ENCODE measurements around the gene ZNF814.

Gene ZNF814

GRCh38 chr19:57830071-57830602 is 58.7 kb downstream of the ZNF814 start, which contains the start of gene ZNF587B:
TSS of gene ZNF587B (plus strand) at chr19:57830299. CDS start at chr19:57830529, 230 bp downstream.
- Histone ChIP-seq H3K4me3 (ENCODE audit: low read depth, low read length) (no peak within 1 kb of the TSS), H3K36me3 (ENCODE audit: control insufficient read depth in 2 of 2, insufficient read depth in 1 of 2, low read length in 2 of 2) (peaks cover 16 to 26% of the 10 kb centered on the region in 2 experiments; a peak in 2 of 3 replicates), H3K27ac (ENCODE audit: extremely low read depth, low read depth, low read length) (no peak within 1 kb of the TSS), H3K4me1 (ENCODE audit: control insufficient read depth, insufficient read depth, low read length) (no peaks in the 10 kb centered on the region), H3K9me3 (ENCODE audit: control insufficient read depth, insufficient read depth, low read depth, low read length) (no peaks in the 10 kb centered on the region)
- ChIA-PET POLR2A (no interaction called here), CTCF (interaction anchor here (0.6 kb wide), 1 partner anchor 265 kb away, joined by 3 read pairs; no protein-coding TSS in a partner anchor)
- TF ChIP-seq, protein P1, sequence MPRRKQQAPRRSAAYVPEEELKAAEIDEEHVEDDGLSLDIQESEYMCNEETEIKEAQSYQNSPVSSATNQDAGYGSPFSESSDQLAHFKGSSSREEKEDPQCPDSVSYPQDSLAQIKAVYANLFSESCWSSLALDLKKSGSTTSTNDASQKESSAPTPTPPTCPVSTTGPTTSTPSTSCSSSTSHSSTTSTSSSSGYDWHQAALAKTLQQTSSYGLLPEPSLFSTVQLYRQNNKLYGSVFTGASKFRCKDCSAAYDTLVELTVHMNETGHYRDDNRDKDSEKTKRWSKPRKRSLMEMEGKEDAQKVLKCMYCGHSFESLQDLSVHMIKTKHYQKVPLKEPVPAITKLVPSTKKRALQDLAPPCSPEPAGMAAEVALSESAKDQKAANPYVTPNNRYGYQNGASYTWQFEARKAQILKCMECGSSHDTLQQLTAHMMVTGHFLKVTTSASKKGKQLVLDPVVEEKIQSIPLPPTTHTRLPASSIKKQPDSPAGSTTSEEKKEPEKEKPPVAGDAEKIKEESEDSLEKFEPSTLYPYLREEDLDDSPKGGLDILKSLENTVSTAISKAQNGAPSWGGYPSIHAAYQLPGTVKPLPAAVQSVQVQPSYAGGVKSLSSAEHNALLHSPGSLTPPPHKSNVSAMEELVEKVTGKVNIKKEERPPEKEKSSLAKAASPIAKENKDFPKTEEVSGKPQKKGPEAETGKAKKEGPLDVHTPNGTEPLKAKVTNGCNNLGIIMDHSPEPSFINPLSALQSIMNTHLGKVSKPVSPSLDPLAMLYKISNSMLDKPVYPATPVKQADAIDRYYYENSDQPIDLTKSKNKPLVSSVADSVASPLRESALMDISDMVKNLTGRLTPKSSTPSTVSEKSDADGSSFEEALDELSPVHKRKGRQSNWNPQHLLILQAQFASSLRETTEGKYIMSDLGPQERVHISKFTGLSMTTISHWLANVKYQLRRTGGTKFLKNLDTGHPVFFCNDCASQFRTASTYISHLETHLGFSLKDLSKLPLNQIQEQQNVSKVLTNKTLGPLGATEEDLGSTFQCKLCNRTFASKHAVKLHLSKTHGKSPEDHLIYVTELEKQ (tag by site-specific recombination; IDR thresholded peaks at IDR 0.05; ENCODE audit: borderline replicate concordance): no peak
- TF ChIP-seq ZNF239 (tag by site-specific recombination; IDR thresholded peaks at IDR 0.05) (no peak), CTCF (tag by site-specific recombination; IDR thresholded peaks at IDR 0.05) (0 out of 2 replicates have a peak, but pooled peaks have one; percentile 32), ZNF843 (tag by site-specific recombination; IDR thresholded peaks at IDR 0.05) (no peak), ZNF223 (tag by site-specific recombination; IDR thresholded peaks at IDR 0.05) (no peak), ZNF169 (tag by site-specific recombination; IDR thresholded peaks at IDR 0.05) (no peak), SP7 (tag by site-specific recombination; IDR thresholded peaks at IDR 0.05) (no peak), ZNF660 (tag by site-specific recombination; IDR thresholded peaks at IDR 0.05) (no peak), ZNF530 (tag by site-specific recombination; IDR thresholded peaks at IDR 0.05; ENCODE audit: low read depth) (no peak), HOXC10 (CRISPR knock-in tag; IDR thresholded peaks at IDR 0.05) (0 out of 2 replicates have a peak, but pooled peaks have one; percentile 54), EGR2 (tag by site-specific recombination; IDR thresholded peaks at IDR 0.05; ENCODE audit: low read depth) (no peak), ZNF366 (tag by site-specific recombination; conservative IDR thresholded peaks at IDR 0.05) (no peak), SCRT2 (tag by site-specific recombination; IDR thresholded peaks at IDR 0.05) (no peak), ZNF394 (tag by site-specific recombination; IDR thresholded peaks at IDR 0.05; ENCODE audit: borderline replicate concordance) (no peak), ZBTB11 (tag by site-specific recombination; conservative IDR thresholded peaks at IDR 0.05; ENCODE audit: low read depth) (peak; percentile 91), HOXD13 (CRISPR knock-in tag; IDR thresholded peaks at IDR 0.05; ENCODE audit: borderline replicate concordance) (no peak), ZBTB1 (tag by site-specific recombination; IDR thresholded peaks at IDR 0.05) (no peak), ZBTB20 (tag by site-specific recombination; IDR thresholded peaks at IDR 0.05) (no peak), ZNF555 (tag by site-specific recombination; conservative IDR thresholded peaks at IDR 0.05) (no peak)
- TF ChIP-seq, protein P2, sequence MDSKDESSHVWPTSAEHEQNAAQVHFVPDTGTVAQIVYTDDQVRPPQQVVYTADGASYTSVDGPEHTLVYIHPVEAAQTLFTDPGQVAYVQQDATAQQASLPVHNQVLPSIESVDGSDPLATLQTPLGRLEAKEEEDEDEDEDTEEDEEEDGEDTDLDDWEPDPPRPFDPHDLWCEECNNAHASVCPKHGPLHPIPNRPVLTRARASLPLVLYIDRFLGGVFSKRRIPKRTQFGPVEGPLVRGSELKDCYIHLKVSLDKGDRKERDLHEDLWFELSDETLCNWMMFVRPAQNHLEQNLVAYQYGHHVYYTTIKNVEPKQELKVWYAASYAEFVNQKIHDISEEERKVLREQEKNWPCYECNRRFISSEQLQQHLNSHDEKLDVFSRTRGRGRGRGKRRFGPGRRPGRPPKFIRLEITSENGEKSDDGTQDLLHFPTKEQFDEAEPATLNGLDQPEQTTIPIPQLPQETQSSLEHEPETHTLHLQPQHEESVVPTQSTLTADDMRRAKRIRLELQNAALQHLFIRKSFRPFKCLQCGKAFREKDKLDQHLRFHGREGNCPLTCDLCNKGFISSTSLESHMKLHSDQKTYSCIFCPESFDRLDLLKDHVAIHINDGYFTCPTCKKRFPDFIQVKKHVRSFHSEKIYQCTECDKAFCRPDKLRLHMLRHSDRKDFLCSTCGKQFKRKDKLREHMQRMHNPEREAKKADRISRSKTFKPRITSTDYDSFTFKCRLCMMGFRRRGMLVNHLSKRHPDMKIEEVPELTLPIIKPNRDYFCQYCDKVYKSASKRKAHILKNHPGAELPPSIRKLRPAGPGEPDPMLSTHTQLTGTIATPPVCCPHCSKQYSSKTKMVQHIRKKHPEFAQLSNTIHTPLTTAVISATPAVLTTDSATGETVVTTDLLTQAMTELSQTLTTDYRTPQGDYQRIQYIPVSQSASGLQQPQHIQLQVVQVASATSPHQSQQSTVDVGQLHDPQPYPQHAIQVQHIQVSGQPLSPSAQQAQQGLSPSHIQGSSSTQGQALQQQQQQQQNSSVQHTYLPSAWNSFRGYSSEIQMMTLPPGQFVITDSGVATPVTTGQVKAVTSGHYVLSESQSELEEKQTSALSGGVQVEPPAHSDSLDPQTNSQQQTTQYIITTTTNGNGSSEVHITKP (tag by site-specific recombination; IDR thresholded peaks at IDR 0.05): no peak
- TF ChIP-seq, protein P3, sequence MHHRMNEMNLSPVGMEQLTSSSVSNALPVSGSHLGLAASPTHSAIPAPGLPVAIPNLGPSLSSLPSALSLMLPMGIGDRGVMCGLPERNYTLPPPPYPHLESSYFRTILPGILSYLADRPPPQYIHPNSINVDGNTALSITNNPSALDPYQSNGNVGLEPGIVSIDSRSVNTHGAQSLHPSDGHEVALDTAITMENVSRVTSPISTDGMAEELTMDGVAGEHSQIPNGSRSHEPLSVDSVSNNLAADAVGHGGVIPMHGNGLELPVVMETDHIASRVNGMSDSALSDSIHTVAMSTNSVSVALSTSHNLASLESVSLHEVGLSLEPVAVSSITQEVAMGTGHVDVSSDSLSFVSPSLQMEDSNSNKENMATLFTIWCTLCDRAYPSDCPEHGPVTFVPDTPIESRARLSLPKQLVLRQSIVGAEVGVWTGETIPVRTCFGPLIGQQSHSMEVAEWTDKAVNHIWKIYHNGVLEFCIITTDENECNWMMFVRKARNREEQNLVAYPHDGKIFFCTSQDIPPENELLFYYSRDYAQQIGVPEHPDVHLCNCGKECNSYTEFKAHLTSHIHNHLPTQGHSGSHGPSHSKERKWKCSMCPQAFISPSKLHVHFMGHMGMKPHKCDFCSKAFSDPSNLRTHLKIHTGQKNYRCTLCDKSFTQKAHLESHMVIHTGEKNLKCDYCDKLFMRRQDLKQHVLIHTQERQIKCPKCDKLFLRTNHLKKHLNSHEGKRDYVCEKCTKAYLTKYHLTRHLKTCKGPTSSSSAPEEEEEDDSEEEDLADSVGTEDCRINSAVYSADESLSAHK (tag by site-specific recombination; IDR thresholded peaks at IDR 0.05): no peak

Data from HEK293 (cell line).